SIG-M5 treated with dmso at 0.1 percent for 504 hours (cell line): ENCODE data around the gene EDRF1.

Experiments used
- DNase-seq: peaks from one replicate; lab custom pipeline; 2025; ENCODE audit not compliant: unreplicated experiment; lab: John Stamatoyannopoulos, UW

Gene EDRF1

DNA sequence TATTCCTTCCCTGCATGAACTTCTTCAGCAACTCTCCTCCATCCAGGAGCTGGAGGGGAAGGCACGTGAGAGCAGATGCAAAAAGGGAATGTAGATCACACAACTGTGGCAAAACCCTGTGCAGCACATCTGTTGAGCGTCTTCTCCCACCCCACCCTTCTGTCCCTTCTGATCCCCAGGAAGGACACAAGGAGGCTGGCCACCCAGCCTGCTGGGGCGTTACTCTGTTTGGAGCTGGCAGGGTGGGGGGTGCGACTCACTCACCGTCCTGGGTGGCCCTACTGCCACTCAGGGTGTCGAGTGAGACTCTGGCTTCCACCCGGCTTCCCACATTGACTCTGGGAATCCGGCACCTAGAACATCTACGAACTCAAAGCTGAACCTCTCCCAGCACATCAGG, 66.3 kb downstream of the EDRF1 start:
- no peak for DNase-seq

GRCh38 chr10:125788156-125789034, 68.9 kb downstream of the EDRF1 start:
- DNase-seq, result no peak

- no peak for DNase-seq
Measured at GRCh38 chr10:125792342-125793300, 73.1 kb downstream of the EDRF1 start.

- DNase-seq, result no peak
Measured at GRCh38 chr10:125795128-125795527, 75.6 kb downstream of the EDRF1 start.

DNA sequence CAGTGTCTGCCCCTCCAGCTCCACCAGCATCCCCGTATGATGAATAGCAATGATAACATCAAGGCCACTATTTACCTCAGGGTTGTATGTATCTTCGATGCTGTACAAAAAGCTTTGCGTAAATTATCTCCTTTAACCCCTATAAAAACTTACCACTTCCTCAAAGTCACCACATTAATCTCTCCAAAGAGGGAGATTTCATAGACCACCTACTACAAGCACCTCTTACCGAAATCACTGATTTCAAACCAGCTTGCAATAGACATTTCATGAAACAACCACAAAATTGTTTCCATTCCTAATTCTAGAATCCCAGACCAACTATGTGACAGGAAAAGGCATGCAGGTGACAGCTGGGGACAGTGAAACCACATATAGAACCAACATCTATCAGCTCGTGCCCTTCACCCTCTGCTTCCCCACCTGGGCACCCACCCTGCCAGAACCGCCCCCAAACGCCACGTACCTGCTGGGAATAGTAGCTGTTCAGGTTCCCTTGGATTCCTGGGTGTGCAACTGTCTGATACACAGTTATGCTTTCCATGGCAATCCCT, 76.2 kb downstream of the EDRF1 start:
- no peak for DNase-seq

GRCh38 chr10:125797424-125797823, 77.9 kb downstream of the EDRF1 start:
- DNase-seq, result no peak

DNA sequence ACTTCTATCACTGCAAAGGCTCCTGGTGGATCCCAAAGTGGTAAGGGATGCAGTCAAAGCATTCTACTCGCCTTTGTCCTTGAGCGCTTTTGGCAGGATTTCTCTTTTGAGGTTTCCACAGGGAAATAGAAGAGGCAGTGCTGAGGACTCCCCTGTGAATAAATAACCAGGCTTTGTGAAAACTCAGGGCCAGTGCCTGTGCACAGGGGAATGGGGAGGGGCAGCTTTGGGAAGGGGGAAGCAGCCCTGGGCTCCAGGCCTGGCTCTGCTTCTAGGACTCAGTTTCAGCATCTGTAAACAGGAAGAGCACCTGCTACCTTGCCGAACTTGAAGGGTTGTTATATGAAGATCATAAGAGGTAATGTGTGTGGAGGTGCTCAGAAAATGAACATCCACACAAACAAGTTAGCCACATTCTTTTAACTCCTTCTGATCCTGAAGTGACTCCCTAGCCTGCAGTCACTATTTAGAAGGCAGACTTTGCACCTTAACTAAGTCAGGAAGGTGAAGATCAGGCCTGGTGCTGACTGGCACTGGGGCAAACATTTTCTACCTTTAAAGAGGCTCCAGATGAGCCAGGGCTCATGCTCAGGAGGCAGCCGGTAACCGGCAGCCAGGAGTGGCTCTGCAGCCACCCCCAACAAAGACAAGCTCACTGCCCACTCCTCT, 78.6 kb downstream of the EDRF1 start:
- no peak for DNase-seq

GRCh38 chr10:125799451-125800182, 80.1 kb downstream of the EDRF1 start:
- no peak for DNase-seq

- no peak for DNase-seq
Measured at GRCh38 chr10:125801574-125801973, 82.1 kb downstream of the EDRF1 start.

- no peak for DNase-seq
Measured at GRCh38 chr10:125802131-125802530, 82.6 kb downstream of the EDRF1 start.

DNA sequence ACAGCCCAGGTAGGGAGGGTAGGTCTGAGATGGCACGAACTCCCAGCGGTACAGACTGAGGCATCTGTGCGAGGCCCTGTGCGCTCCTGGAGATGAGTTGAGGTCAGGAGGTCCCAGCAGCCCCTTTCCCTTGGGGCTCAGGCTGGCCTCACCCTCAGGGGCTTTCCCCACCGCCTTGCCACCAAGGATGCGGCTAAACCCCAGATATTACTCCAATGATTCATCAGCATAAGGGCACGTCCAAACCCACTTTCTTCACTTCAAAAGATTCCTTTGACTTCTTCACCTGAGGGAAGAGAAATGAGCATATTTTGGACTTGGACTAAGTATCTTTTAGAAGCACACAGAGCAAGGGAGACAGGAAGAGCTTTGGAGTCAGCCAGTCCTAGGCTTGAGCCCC, 83.2 kb downstream of the EDRF1 start:
- DNase-seq, result no peak

- no peak for DNase-seq
Measured at GRCh38 chr10:125808047-125808446, 88.5 kb downstream of the EDRF1 start.

GRCh38 chr10:125811251-125811650, 91.7 kb downstream of the EDRF1 start:
- no peak for DNase-seq

GRCh38 chr10:125812128-125812750, 92.7 kb downstream of the EDRF1 start:
- DNase-seq, result no peak
